ENCODE data around the gene CRYGS.

DNA sequence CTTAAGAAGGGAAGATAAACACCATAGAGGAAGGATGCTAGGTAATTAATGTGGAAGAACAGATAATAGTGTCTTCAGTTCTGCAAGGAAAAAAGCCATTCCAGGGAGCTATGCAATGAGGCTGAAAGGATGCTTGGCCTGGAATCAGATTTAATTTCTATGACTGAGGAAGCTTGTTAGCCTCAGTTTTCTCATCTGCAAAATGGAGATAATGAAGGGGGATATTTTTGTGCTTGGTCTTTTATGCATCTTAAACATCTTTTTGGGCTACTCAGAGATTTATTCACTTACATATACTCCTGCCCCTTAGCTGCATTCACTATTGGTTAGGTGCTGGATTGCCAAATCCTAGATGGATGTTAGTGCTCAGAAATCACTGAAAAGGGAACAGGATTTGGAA is 43.0 kb upstream of the CRYGS start:
- TF ChIP-seq POLR2A (IDR thresholded peaks at IDR 0.05) (no peak), EP300 (IDR thresholded peaks at IDR 0.05) (no peak), POLR2AphosphoS5 (IDR thresholded peaks at IDR 0.05) (no peak)
- TF ChIP-seq, protein P1, sequence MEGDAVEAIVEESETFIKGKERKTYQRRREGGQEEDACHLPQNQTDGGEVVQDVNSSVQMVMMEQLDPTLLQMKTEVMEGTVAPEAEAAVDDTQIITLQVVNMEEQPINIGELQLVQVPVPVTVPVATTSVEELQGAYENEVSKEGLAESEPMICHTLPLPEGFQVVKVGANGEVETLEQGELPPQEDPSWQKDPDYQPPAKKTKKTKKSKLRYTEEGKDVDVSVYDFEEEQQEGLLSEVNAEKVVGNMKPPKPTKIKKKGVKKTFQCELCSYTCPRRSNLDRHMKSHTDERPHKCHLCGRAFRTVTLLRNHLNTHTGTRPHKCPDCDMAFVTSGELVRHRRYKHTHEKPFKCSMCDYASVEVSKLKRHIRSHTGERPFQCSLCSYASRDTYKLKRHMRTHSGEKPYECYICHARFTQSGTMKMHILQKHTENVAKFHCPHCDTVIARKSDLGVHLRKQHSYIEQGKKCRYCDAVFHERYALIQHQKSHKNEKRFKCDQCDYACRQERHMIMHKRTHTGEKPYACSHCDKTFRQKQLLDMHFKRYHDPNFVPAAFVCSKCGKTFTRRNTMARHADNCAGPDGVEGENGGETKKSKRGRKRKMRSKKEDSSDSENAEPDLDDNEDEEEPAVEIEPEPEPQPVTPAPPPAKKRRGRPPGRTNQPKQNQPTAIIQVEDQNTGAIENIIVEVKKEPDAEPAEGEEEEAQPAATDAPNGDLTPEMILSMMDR (IDR thresholded peaks at IDR 0.05): no peak

All from gastroesophageal sphincter (tissue), 3 donors.